ENCODE data around the gene DUSP15. TPM values are rescaled to one million over a fixed set of nuclear protein-coding genes. Genes with fewer than 3 reads are reported as not detected.

Gene DUSP15
- total and polyA plus RNA-seq, 8 donors: 0.35 to 4.3 (median 1.4) TPM

DNA sequence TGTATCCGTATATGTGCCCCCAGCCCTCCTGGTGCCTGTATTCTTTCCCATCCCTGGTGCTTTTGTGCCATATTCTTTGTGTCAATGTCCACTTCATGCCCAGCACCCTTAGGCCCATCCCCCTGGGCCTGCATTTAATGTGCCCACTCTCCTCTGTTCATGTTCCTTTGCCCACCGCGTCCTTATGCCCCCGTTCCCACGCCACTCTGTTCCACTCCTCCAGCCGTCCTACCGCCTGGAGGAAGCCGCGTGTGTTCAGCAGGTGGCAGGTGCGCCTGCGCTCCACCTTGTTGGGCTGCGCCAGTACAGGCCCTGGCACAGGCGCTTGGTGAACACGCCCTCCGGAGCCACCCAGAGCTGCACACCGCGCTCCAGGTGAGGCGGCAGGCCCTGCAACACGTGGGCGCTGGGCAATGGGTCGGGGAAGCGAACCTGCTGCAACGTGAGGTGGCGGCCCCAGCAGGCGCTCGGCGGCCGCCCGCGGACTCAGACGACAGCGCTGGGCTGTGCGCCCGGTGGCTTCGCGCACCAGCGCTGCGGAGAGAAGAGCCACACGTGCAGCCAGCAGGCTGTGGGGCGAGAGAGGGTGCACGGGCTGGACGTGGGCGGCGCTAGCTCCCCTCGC lies 20.9 kb downstream of the DUSP15 start:
- H3K4me1 ChIP-seq: no peaks in the 10 kb centered on the region
- no peaks in the 10 kb centered on the region for H3K9me3 ChIP-seq
- H3K36me3 ChIP-seq: no peaks in the 10 kb centered on the region
- intact Hi-C loops (cut with DNase I): loop anchor here in 1 of 3 donors (5.0 to 10.0 kb wide), 2 partner anchors 103 to 175 kb away; partner anchors contain the start of gene PDRG1
- FAIRE-seq (no peak), DNase-seq (peak; percentile 65 to 90 (median 76)), ATAC-seq (peak; percentile 76 to 94 (median 86))
- TF ChIP-seq, protein P1, sequence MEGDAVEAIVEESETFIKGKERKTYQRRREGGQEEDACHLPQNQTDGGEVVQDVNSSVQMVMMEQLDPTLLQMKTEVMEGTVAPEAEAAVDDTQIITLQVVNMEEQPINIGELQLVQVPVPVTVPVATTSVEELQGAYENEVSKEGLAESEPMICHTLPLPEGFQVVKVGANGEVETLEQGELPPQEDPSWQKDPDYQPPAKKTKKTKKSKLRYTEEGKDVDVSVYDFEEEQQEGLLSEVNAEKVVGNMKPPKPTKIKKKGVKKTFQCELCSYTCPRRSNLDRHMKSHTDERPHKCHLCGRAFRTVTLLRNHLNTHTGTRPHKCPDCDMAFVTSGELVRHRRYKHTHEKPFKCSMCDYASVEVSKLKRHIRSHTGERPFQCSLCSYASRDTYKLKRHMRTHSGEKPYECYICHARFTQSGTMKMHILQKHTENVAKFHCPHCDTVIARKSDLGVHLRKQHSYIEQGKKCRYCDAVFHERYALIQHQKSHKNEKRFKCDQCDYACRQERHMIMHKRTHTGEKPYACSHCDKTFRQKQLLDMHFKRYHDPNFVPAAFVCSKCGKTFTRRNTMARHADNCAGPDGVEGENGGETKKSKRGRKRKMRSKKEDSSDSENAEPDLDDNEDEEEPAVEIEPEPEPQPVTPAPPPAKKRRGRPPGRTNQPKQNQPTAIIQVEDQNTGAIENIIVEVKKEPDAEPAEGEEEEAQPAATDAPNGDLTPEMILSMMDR (IDR thresholded peaks at IDR 0.05): no peak
- H3K27me3 ChIP-seq: no peaks in the 10 kb centered on the region
- H3K27ac ChIP-seq: no peak overlapping the region
- no peak overlapping the region for H3K4me3 ChIP-seq
- 9 to 15% methylated on average over 45 of the region's 45 CpGs for WGBS, 2 donors

DNA sequence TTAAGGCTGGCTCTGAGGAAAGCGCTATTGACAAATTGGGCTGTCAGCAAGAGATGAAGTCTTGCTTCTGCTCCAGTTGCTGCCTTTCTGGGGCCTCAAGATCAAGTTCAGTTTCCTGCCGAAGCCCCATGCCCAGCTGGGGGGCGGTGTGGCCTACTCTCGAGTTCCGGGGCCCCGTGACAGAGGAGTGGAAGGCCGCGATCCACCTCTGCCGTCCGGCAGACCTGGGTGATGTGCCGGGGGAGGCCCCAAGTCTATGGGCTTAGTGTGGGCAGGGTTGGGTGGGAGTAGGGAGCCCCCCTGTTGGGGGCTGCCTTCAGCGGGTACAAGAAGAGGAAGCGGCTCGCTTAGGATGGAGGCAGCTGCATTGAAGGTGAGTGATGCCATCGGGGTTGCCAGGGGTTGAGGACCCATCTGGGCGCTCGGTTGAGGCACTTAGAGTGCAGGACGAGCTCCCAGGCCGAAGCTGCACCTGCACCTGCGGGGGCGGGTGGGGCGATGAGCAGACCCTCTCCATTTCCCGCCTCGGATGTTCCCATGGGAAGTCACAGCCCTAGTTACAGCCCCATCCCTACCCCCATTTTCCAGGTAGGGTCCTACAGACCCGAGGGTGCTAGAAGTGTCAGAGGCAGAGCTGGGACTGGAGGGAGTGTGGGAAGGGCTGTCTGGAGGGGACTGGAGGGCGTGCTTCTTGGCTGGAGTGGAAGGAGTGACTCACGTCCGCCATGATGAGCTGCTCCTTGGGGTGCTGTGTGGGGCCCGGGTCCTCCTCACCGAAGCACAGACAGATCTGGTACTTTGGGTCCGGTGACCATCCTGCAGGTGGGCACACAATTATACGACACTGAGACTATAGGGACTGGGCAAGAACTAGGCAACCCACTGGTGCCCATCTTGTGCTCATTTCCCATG lies 22.0 kb downstream of the DUSP15 start:
- TF ChIP-seq, protein P1 (IDR thresholded peaks at IDR 0.05): no peak
- Histone ChIP-seq H3K4me1 (no peaks in the 10 kb centered on the region), H3K27me3 (no peaks in the 10 kb centered on the region), H3K4me3 (no peak overlapping the region), H3K9me3 (no peaks in the 10 kb centered on the region), H3K27ac (no peak overlapping the region), H3K36me3 (no peaks in the 10 kb centered on the region)
- WGBS, 2 donors: 85 to 90% methylated on average over 32 of the region's 32 CpGs
- ATAC-seq: no peak
- peak in 1 of 6 donors; percentile 55 for DNase-seq
- no peak for FAIRE-seq
- intact Hi-C loops (cut with DNase I): loop anchor here in 1 of 3 donors (5.0 to 10.0 kb wide), 2 partner anchors 104 to 176 kb away; partner anchors contain the start of gene PDRG1

DNA sequence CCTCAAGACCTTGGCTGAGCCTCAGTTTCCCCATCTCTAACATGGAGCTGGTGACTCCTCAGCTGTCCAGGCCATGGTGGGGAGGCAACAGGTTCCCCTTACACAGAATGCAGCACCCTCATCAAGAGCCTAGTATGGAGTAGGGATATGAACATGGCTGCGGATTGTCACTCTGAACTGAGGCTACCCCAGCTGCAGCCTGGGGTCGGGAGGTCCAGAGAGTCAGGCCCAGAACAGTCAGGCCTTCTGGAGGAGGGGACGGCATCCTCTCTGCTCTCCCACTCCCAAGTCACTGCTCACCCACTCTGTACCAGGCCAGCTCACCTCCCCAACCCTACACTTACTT lies 23.6 kb downstream of the DUSP15 start:
- H3K4me3 ChIP-seq: no peak overlapping the region
- WGBS, 2 donors: 42 to 47% methylated on average over 3 of the region's 3 CpGs
- ATAC-seq (no peak), DNase-seq (peak in 1 of 6 donors; percentile 13), FAIRE-seq (no peak)
- no peak overlapping the region for H3K27ac ChIP-seq
- TF ChIP-seq, protein P1 (IDR thresholded peaks at IDR 0.05): no peak
- no peaks in the 10 kb centered on the region for H3K36me3 ChIP-seq
- H3K9me3 ChIP-seq: no peaks in the 10 kb centered on the region
- H3K4me1 ChIP-seq: no peaks in the 10 kb centered on the region
- no peaks in the 10 kb centered on the region for H3K27me3 ChIP-seq
- intact Hi-C loops (cut with DNase I): loop anchor here in 1 of 3 donors (5.0 to 10.0 kb wide), 2 partner anchors 106 to 178 kb away; partner anchors contain the start of gene PDRG1

DNA sequence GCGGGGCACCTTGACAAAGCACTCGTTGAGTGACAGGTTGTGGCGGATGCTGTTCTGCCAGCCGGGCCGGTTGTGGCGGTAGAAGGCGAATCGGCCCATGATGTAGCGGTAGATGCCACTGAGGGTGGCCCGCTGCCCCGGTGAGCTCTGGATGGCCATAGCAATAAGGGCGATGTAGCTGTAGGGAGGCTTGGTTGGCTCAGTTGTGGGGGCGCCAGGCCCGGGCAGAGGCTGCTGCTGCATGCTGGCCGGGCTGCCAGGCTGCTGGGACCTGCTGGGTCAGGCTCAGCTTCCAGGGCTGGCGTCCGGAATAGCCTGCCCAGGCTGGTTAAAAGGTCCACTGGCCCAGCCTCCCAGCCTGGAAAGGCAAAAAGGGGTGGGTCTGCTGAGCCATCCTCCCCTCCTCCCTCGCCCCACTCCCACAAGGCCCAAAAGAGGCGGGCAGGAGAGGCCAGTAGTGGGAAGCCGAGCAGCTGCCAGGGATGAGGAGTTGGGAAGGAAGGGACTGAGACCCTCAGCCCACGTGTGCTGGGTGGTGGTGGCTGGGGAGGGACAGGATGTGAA lies 24.9 kb downstream of the DUSP15 start, which contains the start of gene FOXS1:
Gene FOXS1, minus strand, starts transcription at position 305 of the 564 bp plus-strand sequence. Its CDS starts 62 bp downstream, at position 243.
- ATAC-seq: no peak
- intact Hi-C loops (cut with DNase I): loop anchor here in 1 of 3 donors (5.0 to 10.0 kb wide), 2 partner anchors 107 to 179 kb away; partner anchors contain the start of gene PDRG1
- no peaks in the 10 kb centered on the region for H3K27me3 ChIP-seq
- no peak within 1 kb of the TSS for H3K27ac ChIP-seq
- DNase-seq: peak in 1 of 6 donors; percentile 62
- 56 to 60% methylated on average over 16 to 21 of the region's 21 CpGs for WGBS, 2 donors
- TF ChIP-seq, protein P1 (IDR thresholded peaks at IDR 0.05): no peak
- FAIRE-seq: no peak
- H3K4me3 ChIP-seq: no peak within 1 kb of the TSS
- no peaks in the 10 kb centered on the region for H3K9me3 ChIP-seq
- no peaks in the 10 kb centered on the region for H3K36me3 ChIP-seq
- no peaks in the 10 kb centered on the region for H3K4me1 ChIP-seq
